Mesenchymal stem cell (in vitro differentiated cells and primary cell): ENCODE results near the gene SLC6A18.

ENCODE experiments used
- DNase-seq: peaks from one replicate; pipeline ENCODE4 v3.0.0-alpha.2; 2013
- H2AFZ ChIP-seq: one replicate; pipeline ENCODE4 v1.6.1; 2013; ENCODE audit warnings: low read depth, mild to moderate bottlenecking, control low read depth, inconsistent platforms, low read length, moderate library complexity
- H2AK5ac ChIP-seq: 2 replicates; pipeline ENCODE4 v1.6.1; 2013; ENCODE audit warnings: low read length, moderate library complexity, mild to moderate bottlenecking, inconsistent platforms; ENCODE audit not compliant: severe bottlenecking
- H2BK120ac ChIP-seq: one replicate; pipeline ENCODE4 v1.6.1; 2013; ENCODE audit warnings: low read depth, mild to moderate bottlenecking, inconsistent platforms, low read length, moderate library complexity
- H2BK12ac ChIP-seq, 2 experiments: one replicate each; pipeline ENCODE4 v1.6.1; 2013; ENCODE audit warnings: inconsistent platforms in 2 of 2, low read length in 2 of 2, mild to moderate bottlenecking in 2 of 2, moderate library complexity in 2 of 2, control low read depth in 1 of 2
- H2BK15ac ChIP-seq: one replicate; pipeline ENCODE4 v1.6.1; 2013; ENCODE audit warnings: mild to moderate bottlenecking, low read depth, inconsistent platforms; ENCODE audit not compliant: poor library complexity, severe bottlenecking
- H2BK5ac ChIP-seq: 2 replicates; pipeline ENCODE4 v1.6.1; 2013; ENCODE audit warnings: low read depth, mild to moderate bottlenecking, low read length, control low read depth, inconsistent platforms; ENCODE audit not compliant: poor library complexity, severe bottlenecking
- H3K14ac ChIP-seq, 2 experiments: one replicate each; pipeline ENCODE4 v1.6.1; 2013; ENCODE audit warnings: inconsistent platforms in 2 of 2, low read length in 2 of 2, control low read depth in 1 of 2, mild to moderate bottlenecking in 1 of 2, moderate library complexity in 1 of 2
- H3K18ac ChIP-seq, 2 experiments: one replicate each; pipeline ENCODE4 v1.6.1; 2013; ENCODE audit warnings: inconsistent platforms in 2 of 2, low read length in 2 of 2, control low read depth in 1 of 2, low read depth in 1 of 2, mild to moderate bottlenecking in 1 of 2
- H3K23ac ChIP-seq, 2 experiments: one replicate each; pipeline ENCODE4 v1.6.1; 2013; ENCODE audit warnings: inconsistent platforms in 2 of 2, low read length in 2 of 2, mild to moderate bottlenecking in 2 of 2, moderate library complexity in 2 of 2, control low read depth in 1 of 2
- H3K27ac ChIP-seq: 2 replicates; pipeline ENCODE4 v1.5.1; 2013; ENCODE audit warnings: mild to moderate bottlenecking, moderate library complexity, low read length, control low read depth, inconsistent platforms; ENCODE audit not compliant: poor library complexity, severe bottlenecking
- H3K27me3 ChIP-seq, 2 experiments: 2 replicates each; pipeline versions ENCODE4 v1.6.1 to v1.7.0; 2013; ENCODE audit warnings: low read length in 2 of 2, mild to moderate bottlenecking in 2 of 2, moderate library complexity in 2 of 2, control low read depth in 1 of 2, inconsistent platforms in 1 of 2; ENCODE audit not compliant: control insufficient read depth in 1 of 2, insufficient read depth in 1 of 2
- H3K36me3 ChIP-seq, 2 experiments: 2 replicates each; pipeline versions ENCODE4 v1.6.1 to v1.7.0; 2013; ENCODE audit warnings: low read length in 2 of 2, control low read depth in 1 of 2, inconsistent platforms in 1 of 2, low read depth in 1 of 2, mild to moderate bottlenecking in 1 of 2; ENCODE audit not compliant: insufficient read depth in 2 of 2, control insufficient read depth in 1 of 2
- H3K4ac ChIP-seq, 2 experiments: one replicate each; pipeline ENCODE4 v1.6.1; 2013; ENCODE audit warnings: inconsistent platforms in 2 of 2, low read length in 2 of 2, mild to moderate bottlenecking in 2 of 2, moderate library complexity in 2 of 2, control low read depth in 1 of 2, low read depth in 1 of 2
- H3K4me1 ChIP-seq: 2 replicates; pipeline ENCODE4 v1.6.1; 2013; ENCODE audit warnings: low read depth, low read length, control low read depth; ENCODE audit not compliant: control insufficient read depth, insufficient read depth
- H3K4me2 ChIP-seq: 2 replicates; pipeline ENCODE4 v1.6.1; 2013; ENCODE audit warnings: low read length, mild to moderate bottlenecking, inconsistent platforms; ENCODE audit not compliant: poor library complexity, severe bottlenecking
- H3K4me3 ChIP-seq, 2 experiments: 2 replicates each; pipeline versions ENCODE4 v1.5.1 to v1.7.0; 2013; ENCODE audit warnings: low read length in 2 of 2, mild to moderate bottlenecking in 2 of 2, control low read depth in 1 of 2, low read depth in 1 of 2; ENCODE audit not compliant: insufficient read depth in 1 of 2
- H3K79me1 ChIP-seq: replicated peaks from 2 replicates; pipeline ENCODE4 v1.6.1; 2013; ENCODE audit warnings: mild to moderate bottlenecking, control low read depth, low read length, inconsistent platforms; ENCODE audit not compliant: poor library complexity, severe bottlenecking
- H3K9ac ChIP-seq: 2 replicates; pipeline ENCODE4 v1.7.0; 2013; ENCODE audit warnings: mild to moderate bottlenecking, low read length, moderate library complexity
- H3K9me3 ChIP-seq: 2 replicates; pipeline ENCODE4 v1.7.0; 2013; ENCODE audit warnings: mild to moderate bottlenecking, low read length; ENCODE audit not compliant: control insufficient read depth
- H4K8ac ChIP-seq: one replicate; pipeline ENCODE4 v1.6.1; 2013; ENCODE audit warnings: inconsistent platforms, mild to moderate bottlenecking, low read length, moderate library complexity
- H4K91ac ChIP-seq: one replicate; pipeline ENCODE4 v1.6.1; 2013; ENCODE audit warnings: mild to moderate bottlenecking, low read length, inconsistent platforms
- WGBS: methylation state at CpG from one replicate; pipeline ENCODE4 v1.1.7; 2013; ENCODE audit warnings: mixed read lengths; 5-methylcytosine and 5-hydroxymethylcytosine counted together

SLC6A18 gene

GRCh38 chr5:1188464-1188863, 36.7 kb upstream of the SLC6A18 start:
- Histone ChIP-seq H4K8ac (no peak overlapping the region), H2BK15ac (no peak overlapping the region), H3K23ac (no peak overlapping the region), H2BK5ac (no peak overlapping the region), H3K14ac (no peak overlapping the region), H3K27ac (no peak overlapping the region), H2AFZ (no peak overlapping the region), H3K4me2 (no peak overlapping the region), H2BK12ac (no peak overlapping the region), H3K4me3 (no peak overlapping the region), H3K9me3 (no peaks in the 10 kb centered on the region), H3K4me1 (no peaks in the 10 kb centered on the region), H3K79me1 (no peaks in the 10 kb centered on the region), H3K4ac (no peak overlapping the region), H3K36me3 (no peaks in the 10 kb centered on the region), H2AK5ac (no peak overlapping the region), H3K18ac (no peak overlapping the region), H3K27me3 (peaks cover 10 to 58% of the 10 kb centered on the region in 2 experiments), H4K91ac (no peak overlapping the region), H2BK120ac (no peak overlapping the region), H3K9ac (no peak overlapping the region)
- no peak for DNase-seq
- 56% methylated on average over 6 of the region's 6 CpGs for WGBS

GRCh38 chr5:1189269-1189668, 35.9 kb upstream of the SLC6A18 start:
- H4K8ac ChIP-seq, result no peak overlapping the region
- H3K27ac ChIP-seq, result no peak overlapping the region
- WGBS, result 92% methylated on average over 9 of the region's 10 CpGs
- DNase-seq, result no peak
- no peaks in the 10 kb centered on the region for H3K79me1 ChIP-seq
- H2AFZ ChIP-seq, result no peak overlapping the region
- no peak overlapping the region for H3K18ac ChIP-seq
- H3K36me3 ChIP-seq, result no peaks in the 10 kb centered on the region
- no peak overlapping the region for H4K91ac ChIP-seq
- no peak overlapping the region for H3K14ac ChIP-seq
- H2BK15ac ChIP-seq, result no peak overlapping the region
- no peaks in the 10 kb centered on the region for H3K9me3 ChIP-seq
- H2AK5ac ChIP-seq, result no peak overlapping the region
- H3K27me3 ChIP-seq, result peaks cover 5 to 64% of the 10 kb centered on the region in 2 experiments
- no peak overlapping the region for H2BK120ac ChIP-seq
- no peak overlapping the region for H3K4me3 ChIP-seq
- H2BK12ac ChIP-seq, result no peak overlapping the region
- no peak overlapping the region for H3K9ac ChIP-seq
- H3K4ac ChIP-seq, result no peak overlapping the region
- no peak overlapping the region for H2BK5ac ChIP-seq
- H3K23ac ChIP-seq, result no peak overlapping the region
- no peak overlapping the region for H3K4me2 ChIP-seq
- no peaks in the 10 kb centered on the region for H3K4me1 ChIP-seq

GRCh38 chr5:1190278-1190677, 34.9 kb upstream of the SLC6A18 start:
- H2AFZ ChIP-seq, result no peak overlapping the region
- no peak overlapping the region for H2BK15ac ChIP-seq
- H3K4ac ChIP-seq, result no peak overlapping the region
- H3K4me1 ChIP-seq, result no peaks in the 10 kb centered on the region
- 88% methylated on average over 11 of the region's 12 CpGs for WGBS
- peaks cover 5 to 73% of the 10 kb centered on the region in 2 experiments for H3K27me3 ChIP-seq
- no peak overlapping the region for H2BK12ac ChIP-seq
- H3K27ac ChIP-seq, result no peak overlapping the region
- H3K36me3 ChIP-seq, result no peaks in the 10 kb centered on the region
- H3K9ac ChIP-seq, result no peak overlapping the region
- no peaks in the 10 kb centered on the region for H3K79me1 ChIP-seq
- no peak overlapping the region for H3K18ac ChIP-seq
- no peak overlapping the region for H2AK5ac ChIP-seq
- H2BK5ac ChIP-seq, result no peak overlapping the region
- no peak overlapping the region for H4K91ac ChIP-seq
- H3K4me3 ChIP-seq, result no peak overlapping the region
- no peak overlapping the region for H3K14ac ChIP-seq
- H3K4me2 ChIP-seq, result no peak overlapping the region
- no peak for DNase-seq
- peaks cover 3% of the 10 kb centered on the region for H3K9me3 ChIP-seq
- no peak overlapping the region for H2BK120ac ChIP-seq
- no peak overlapping the region for H3K23ac ChIP-seq
- H4K8ac ChIP-seq, result no peak overlapping the region

GRCh38 chr5:1190837-1191239, 34.3 kb upstream of the SLC6A18 start:
- Histone ChIP-seq H4K91ac (no peak overlapping the region), H3K27ac (no peak overlapping the region), H3K4me2 (no peak overlapping the region), H2AK5ac (no peak overlapping the region), H3K4me1 (no peaks in the 10 kb centered on the region), H2BK5ac (no peak overlapping the region), H3K27me3 (peaks cover 2 to 68% of the 10 kb centered on the region in 2 experiments), H3K36me3 (no peaks in the 10 kb centered on the region), H3K14ac (no peak overlapping the region), H3K79me1 (no peaks in the 10 kb centered on the region), H3K4me3 (no peak overlapping the region), H3K9me3 (peaks cover 3% of the 10 kb centered on the region), H2BK12ac (no peak overlapping the region), H2AFZ (no peak overlapping the region), H3K9ac (no peak overlapping the region), H2BK120ac (no peak overlapping the region), H3K23ac (no peak overlapping the region), H3K4ac (no peak overlapping the region), H2BK15ac (no peak overlapping the region), H3K18ac (no peak overlapping the region), H4K8ac (no peak overlapping the region)
- 76% methylated on average over 6 of the region's 6 CpGs for WGBS
- DNase-seq, result no peak
